HL-60 (cell line): ENCODE results near the gene MLXIP.
"Not testable (repeated sequence)": the region's sequence is repeated elsewhere in the genome, so short reads cannot be mapped to it uniquely, and the experiment has no call there.

Experiments
- DNase-seq, 2 experiments: peaks; one replicate each; pipeline ENCODE4 v3.0.0-alpha.2; 2010 to 2020; ENCODE audit warnings: low read depth in 1 of 2, low spot score in 1 of 2
- H3K27ac ChIP-seq: fragments of 250-450 bp; sonication (Bioruptor Pico); replicated peaks from 2 replicates; pipeline ENCODE4 v1.5.1; 2020; ENCODE audit warnings: mild to moderate bottlenecking, moderate library complexity
- H3K27me3 ChIP-seq: fragments of 250-450 bp; sonication (Bioruptor Pico); 2 replicates; pipeline ENCODE4 v1.5.1; 2021; ENCODE audit warnings: mild to moderate bottlenecking, moderate library complexity; ENCODE audit not compliant: insufficient read depth, poor library complexity, severe bottlenecking
- H3K4me3 ChIP-seq: replicated peaks from 2 replicates; pipeline ENCODE4 v1.5.1; 2011; ENCODE audit warnings: mild to moderate bottlenecking, control low read depth, low read length; ENCODE audit not compliant: insufficient read depth
- CTCF ChIP-seq: IDR thresholded peaks from one replicate; pipeline ENCODE4 v1.5.1; 2011; ENCODE audit warnings: low read length, control low read depth, inconsistent platforms; ENCODE audit not compliant: insufficient read depth
- GABPA ChIP-seq: IDR thresholded peaks from 2 replicates; pipeline ENCODE4 v1.6.1; 2012; ENCODE audit warnings: low read depth
- POLR2AphosphoS5 ChIP-seq: IDR thresholded peaks from 2 replicates; pipeline ENCODE4 v1.6.1; 2012; ENCODE audit warnings: low read depth
- REST ChIP-seq: IDR thresholded peaks from 2 replicates; pipeline ENCODE4 v1.6.1; 2012; ENCODE audit warnings: low read depth; ENCODE audit not compliant: insufficient replicate concordance
- SPI1 ChIP-seq: IDR thresholded peaks from 2 replicates; pipeline ENCODE4 v1.6.1; 2012; ENCODE audit warnings: low read depth, mild to moderate bottlenecking, borderline replicate concordance

MLXIP gene

GRCh38 chr12:122054842-122055520 lies 23.6 kb upstream of the MLXIP start:
- no peaks in the 10 kb centered on the region for H3K27me3 ChIP-seq
- H3K4me3 ChIP-seq, result no peak overlapping the region
- TF ChIP-seq POLR2AphosphoS5 (no peak), CTCF (no peak), SPI1 (no peak), GABPA (no peak), REST (no peak)
- H3K27ac ChIP-seq, result no peak overlapping the region
- DNase-seq, result no peak

GRCh38 chr12:122056406-122056805 lies 22.1 kb upstream of the MLXIP start:
- H3K27ac ChIP-seq, H3K27me3 ChIP-seq, H3K4me3 ChIP-seq, DNase-seq: not testable (repeated sequence)

- Histone ChIP-seq H3K27ac (no peak overlapping the region), H3K27me3 (no peaks in the 10 kb centered on the region), H3K4me3 (no peak overlapping the region)
- no peak for DNase-seq
- no peak for TF ChIP-seq GABPA
- TF ChIP-seq REST, result no peak
- no peak for TF ChIP-seq CTCF
- no peak for TF ChIP-seq SPI1
- TF ChIP-seq POLR2AphosphoS5, result no peak
These were observed 21.4 kb upstream of the MLXIP start for GRCh38 chr12:122057007-122057735.

GRCh38 chr12:122057769-122058168 lies 20.8 kb upstream of the MLXIP start:
- TF ChIP-seq POLR2AphosphoS5, result no peak
- no peak for TF ChIP-seq REST
- TF ChIP-seq GABPA, result no peak
- TF ChIP-seq SPI1, result no peak
- no peak for TF ChIP-seq CTCF

More at GRCh38 chr12:122057769-122058168, 20.8 kb upstream of the MLXIP start:
- DNase-seq, result no peak
- no peaks in the 10 kb centered on the region for H3K27me3 ChIP-seq
- H3K4me3 ChIP-seq, result no peak overlapping the region
- no peak overlapping the region for H3K27ac ChIP-seq
